ENCODE measurements around the gene MAPK12. TPM values are rescaled to one million over a fixed set of nuclear protein-coding genes. Genes with fewer than 3 reads are reported as not detected.

The MAPK12 gene
- total RNA-seq, 4 donors from 2014 or later: 10.1 to 18.4 (median 14.0) TPM

DNA sequence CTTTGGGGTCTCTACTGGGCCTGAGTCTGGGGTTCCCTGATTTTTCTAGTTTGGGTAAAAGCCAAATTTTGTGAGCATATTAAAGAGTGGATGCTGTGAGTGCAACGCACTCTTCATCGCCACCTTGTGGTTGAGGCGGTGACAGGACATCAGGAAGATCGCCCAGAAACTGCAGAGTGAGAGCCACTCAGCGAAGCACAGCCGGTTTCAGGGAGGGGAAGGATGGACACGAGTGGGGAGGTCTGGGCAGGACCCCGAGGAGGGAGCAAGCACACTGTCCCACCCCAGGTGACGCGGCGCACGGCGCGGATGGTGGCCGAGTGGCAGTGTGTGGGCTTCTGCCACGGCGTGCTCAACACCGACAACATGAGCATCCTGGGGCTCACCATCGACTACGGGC, 51.6 kb downstream of the MAPK12 start:
- Histone ChIP-seq H3K36me3 (peaks cover 0 to 100% of the 10 kb centered on the region in 2 donors), H3K27me3 (no peaks in the 10 kb centered on the region), H3K4me1 (peaks cover 0 to 44% (median 0%) of the 10 kb centered on the region in 3 donors), H3K27ac (no peak overlapping the region), H3K9me3 (no peaks in the 10 kb centered on the region), H3K4me3 (no peak overlapping the region)
- ATAC-seq: peak; percentile 50
- WGBS, 2 donors (ENCODE audit: low coverage in 1 of 2): 0% methylated on average over 4 of the region's 20 CpGs; no CpG with 5 or more reads in 1 of the 2 donors
- no peak for TF ChIP-seq EP300 (IDR thresholded peaks at IDR 0.05)
- TF ChIP-seq, protein P1, sequence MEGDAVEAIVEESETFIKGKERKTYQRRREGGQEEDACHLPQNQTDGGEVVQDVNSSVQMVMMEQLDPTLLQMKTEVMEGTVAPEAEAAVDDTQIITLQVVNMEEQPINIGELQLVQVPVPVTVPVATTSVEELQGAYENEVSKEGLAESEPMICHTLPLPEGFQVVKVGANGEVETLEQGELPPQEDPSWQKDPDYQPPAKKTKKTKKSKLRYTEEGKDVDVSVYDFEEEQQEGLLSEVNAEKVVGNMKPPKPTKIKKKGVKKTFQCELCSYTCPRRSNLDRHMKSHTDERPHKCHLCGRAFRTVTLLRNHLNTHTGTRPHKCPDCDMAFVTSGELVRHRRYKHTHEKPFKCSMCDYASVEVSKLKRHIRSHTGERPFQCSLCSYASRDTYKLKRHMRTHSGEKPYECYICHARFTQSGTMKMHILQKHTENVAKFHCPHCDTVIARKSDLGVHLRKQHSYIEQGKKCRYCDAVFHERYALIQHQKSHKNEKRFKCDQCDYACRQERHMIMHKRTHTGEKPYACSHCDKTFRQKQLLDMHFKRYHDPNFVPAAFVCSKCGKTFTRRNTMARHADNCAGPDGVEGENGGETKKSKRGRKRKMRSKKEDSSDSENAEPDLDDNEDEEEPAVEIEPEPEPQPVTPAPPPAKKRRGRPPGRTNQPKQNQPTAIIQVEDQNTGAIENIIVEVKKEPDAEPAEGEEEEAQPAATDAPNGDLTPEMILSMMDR (IDR thresholded peaks at IDR 0.05): peak in 3 of 4 experiments; percentile 73 to 87 (median 82)

DNA sequence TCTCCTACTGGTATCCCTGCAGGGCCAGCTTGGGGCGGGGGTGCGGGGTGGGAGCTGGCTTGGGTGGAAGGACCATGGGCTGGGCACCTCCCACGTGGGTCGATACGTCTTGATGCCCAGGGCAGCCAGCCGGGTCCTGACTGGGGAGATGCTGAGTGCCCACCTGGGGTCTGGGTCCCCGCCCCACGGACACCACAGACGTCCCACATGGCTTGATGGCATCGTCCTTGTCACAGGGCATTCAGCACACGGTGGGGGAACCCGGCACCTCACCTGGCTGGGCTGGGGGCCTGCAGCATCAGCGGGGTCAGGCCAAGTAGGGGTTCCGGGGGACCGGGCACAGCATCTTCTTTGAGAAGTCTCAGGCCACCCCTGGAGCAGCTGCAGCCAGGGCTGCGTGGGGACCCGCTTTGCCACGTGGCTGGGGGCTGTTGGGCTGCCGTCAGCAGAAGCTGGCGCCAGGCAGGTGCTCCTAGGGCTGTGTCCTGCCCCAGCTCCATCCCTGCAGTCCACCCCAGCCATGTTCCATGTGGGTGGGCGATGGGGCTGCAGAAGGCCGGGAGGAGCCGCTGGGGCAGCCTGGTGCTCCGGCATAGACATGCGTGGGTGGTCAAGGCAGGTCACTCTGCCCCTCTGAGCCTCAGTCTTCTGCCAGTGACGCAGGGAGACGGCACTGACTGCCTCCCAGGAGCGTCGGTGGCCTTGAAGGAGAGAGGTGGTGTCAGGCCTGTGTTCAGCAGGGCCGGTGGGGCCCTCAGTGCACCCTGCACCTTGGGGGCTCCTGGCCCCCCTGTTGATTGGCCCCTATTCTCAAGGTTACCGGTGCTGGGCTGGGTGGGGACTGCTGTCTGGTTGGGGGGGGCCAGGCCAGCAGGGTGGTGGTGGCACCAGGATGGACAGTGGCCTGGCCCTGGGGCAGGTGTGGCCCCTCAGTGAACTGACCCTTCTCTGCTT, 52.3 kb downstream of the MAPK12 start:
- Histone ChIP-seq H3K4me1 (peaks cover 0 to 50% (median 0%) of the 10 kb centered on the region in 3 donors), H3K9me3 (no peaks in the 10 kb centered on the region), H3K27ac (no peak overlapping the region), H3K27me3 (no peaks in the 10 kb centered on the region), H3K36me3 (peaks cover 0 to 98% of the 10 kb centered on the region in 2 donors), H3K4me3 (no peak overlapping the region)
- no peak for TF ChIP-seq POLR2A (IDR thresholded peaks at IDR 0.05)
- TF ChIP-seq, protein P1 (IDR thresholded peaks at IDR 0.05): no peak
- TF ChIP-seq POLR2AphosphoS5 (IDR thresholded peaks at IDR 0.05): no peak
- TF ChIP-seq EP300 (IDR thresholded peaks at IDR 0.05): no peak
- peak; percentile 20 for ATAC-seq
- no CpG with 5 or more reads among the region's 31 CpGs for WGBS, 2 donors (ENCODE audit: low coverage in 1 of 2)

DNA sequence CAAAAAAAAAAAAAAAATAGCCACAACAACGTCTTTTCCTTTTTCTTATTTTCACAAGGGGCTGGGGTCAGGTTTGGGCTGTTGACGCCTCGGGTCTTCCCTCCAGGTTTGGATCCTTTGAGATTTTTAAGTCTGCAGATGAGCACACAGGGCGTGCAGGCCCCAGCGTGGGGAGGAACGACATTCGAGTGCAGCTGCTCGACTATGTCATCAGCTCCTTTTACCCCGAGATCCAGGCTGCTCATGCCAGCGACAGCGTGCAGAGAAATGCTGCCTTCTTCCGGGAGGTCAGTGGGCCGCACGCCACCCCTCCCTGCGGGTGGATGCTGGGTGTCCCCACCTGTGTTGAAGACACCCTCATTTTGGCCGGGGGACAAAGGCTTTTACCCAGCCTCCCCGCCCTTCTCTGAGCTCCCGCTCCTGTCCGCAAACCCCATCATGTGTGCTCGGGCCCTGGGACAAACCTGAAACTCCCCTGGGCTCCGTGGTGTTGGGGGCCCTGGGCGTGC, 53.0 kb downstream of the MAPK12 start:
- no peak for TF ChIP-seq POLR2A (IDR thresholded peaks at IDR 0.05)
- TF ChIP-seq POLR2AphosphoS5 (IDR thresholded peaks at IDR 0.05): no peak
- TF ChIP-seq, protein P1 (IDR thresholded peaks at IDR 0.05): no peak
- no peak for TF ChIP-seq EP300 (IDR thresholded peaks at IDR 0.05)
- no peak overlapping the region for H3K27ac ChIP-seq
- no peaks in the 10 kb centered on the region for H3K9me3 ChIP-seq
- H3K36me3 ChIP-seq: peaks cover 0 to 93% of the 10 kb centered on the region in 2 donors
- H3K4me3 ChIP-seq: no peak overlapping the region
- ATAC-seq: no peak
- no peaks in the 10 kb centered on the region for H3K27me3 ChIP-seq
- WGBS, 2 donors (ENCODE audit: low coverage in 1 of 2): 79 to 86% methylated on average over 4 to 5 of the region's 22 CpGs
- H3K4me1 ChIP-seq: peaks cover 0 to 54% (median 0%) of the 10 kb centered on the region in 3 donors

DNA sequence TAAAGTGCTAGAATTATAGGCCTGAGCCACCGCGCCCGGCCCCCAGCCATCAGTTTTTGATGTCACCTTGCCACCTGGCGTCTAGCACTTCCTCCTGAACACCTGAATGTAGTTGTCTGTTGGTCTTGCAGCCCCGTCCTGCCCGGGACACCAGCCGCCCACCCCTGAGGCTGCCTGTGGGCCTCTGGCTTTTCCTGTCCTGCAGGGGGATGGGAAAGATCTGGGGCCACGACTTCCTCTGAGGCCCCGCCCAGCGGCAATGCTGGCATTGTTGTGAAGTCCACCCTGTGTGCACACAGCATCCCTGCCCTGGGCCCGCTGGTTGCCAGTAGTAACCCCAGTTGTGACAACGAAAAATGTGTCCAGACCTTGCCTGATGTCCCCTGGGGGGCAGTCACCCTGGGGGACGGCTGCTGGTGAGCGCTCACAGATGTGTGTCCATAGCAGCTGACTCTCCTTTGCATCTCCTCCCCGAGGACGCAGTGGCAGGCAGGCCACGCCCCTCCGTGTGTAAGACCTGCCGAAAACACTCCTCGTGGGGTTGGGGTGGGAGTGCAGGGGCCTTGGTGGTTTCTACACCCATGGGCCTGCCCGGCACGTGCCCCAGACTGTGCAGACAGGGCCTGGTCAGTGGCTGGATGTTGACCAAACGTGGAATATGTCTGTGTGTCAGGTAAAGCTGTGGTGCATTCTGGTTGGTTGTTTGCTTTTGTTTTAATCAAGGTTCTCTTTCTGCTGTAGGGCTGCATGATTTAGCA, 53.9 kb downstream of the MAPK12 start:
- TF ChIP-seq POLR2AphosphoS5 (IDR thresholded peaks at IDR 0.05) (no peak), EP300 (IDR thresholded peaks at IDR 0.05) (no peak), POLR2A (IDR thresholded peaks at IDR 0.05) (no peak)
- TF ChIP-seq, protein P1 (IDR thresholded peaks at IDR 0.05): no peak
- Histone ChIP-seq H3K27me3 (no peaks in the 10 kb centered on the region), H3K4me3 (no peak overlapping the region), H3K36me3 (peaks cover 0 to 85% of the 10 kb centered on the region in 2 donors), H3K9me3 (no peaks in the 10 kb centered on the region), H3K4me1 (peaks cover 0 to 60% (median 1%) of the 10 kb centered on the region in 3 donors), H3K27ac (peak overlapping the region in 1 of 4 donors; percentile 17)
- WGBS, 2 donors (ENCODE audit: low coverage in 1 of 2): 77 to 91% methylated on average over 4 to 6 of the region's 23 CpGs
- ATAC-seq: no peak
